ENCODE measurements around the gene ADCK1. TPM values are rescaled to one million over a fixed set of nuclear protein-coding genes. Genes with fewer than 3 reads are reported as not detected.

Gene ADCK1
- total and polyA plus RNA-seq, 2 experiments from 2014 or later = 4.7 to 6.6 TPM

DNA sequence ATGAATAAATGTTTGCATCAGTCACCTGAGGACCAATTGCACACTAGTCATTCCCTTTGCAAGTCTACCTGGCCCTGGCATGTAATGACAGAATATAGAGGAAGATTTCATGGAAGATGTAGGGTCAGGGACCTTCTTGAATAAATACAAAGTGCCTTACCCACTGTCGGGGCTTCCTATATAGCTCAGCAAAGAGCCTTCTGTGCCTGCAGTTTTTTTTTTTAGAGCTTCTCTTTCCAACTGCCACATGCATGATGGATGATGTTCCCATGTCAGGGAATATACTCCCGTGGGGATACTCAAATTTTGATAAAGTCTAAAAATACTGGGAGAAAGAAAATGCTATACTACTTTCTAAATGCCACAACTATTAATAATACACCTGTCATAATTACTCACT lies 176.7 kb downstream of the ADCK1 start:
- H3K4me3 ChIP-seq = no peak overlapping the region
- H3K4me1 ChIP-seq (ENCODE audit: insufficient read depth) = no peaks in the 10 kb centered on the region
- in situ Hi-C loops (cut with MboI) = no loop called here
- no peak overlapping the region for H2AFZ ChIP-seq
- no peak overlapping the region for H3K9ac ChIP-seq
- WGBS, 2 experiments (ENCODE audit: low coverage in 1 of 2, low lambda C conversion rate in 2 of 2, missing lambda C conversion rate in 2 of 2) = 7 to 8% methylated on average over 2 of the region's 2 CpGs
- no peak overlapping the region for H3K4me2 ChIP-seq (ENCODE audit: unreplicated experiment)
- H3K9me3 ChIP-seq (ENCODE audit: low read depth) = no peaks in the 10 kb centered on the region
- no peaks in the 10 kb centered on the region for H3K79me2 ChIP-seq (ENCODE audit: insufficient read depth)
- H3K36me3 ChIP-seq (ENCODE audit: low read depth) = no peaks in the 10 kb centered on the region
- peaks cover 11% of the 10 kb centered on the region; the same call in 1 of the 2 replicates for H3K27me3 ChIP-seq (replicated peaks; ENCODE audit: insufficient read depth)
- H4K20me1 ChIP-seq (ENCODE audit: insufficient read depth) = no peaks in the 10 kb centered on the region
- no peak for DNase-seq
- H3F3A ChIP-seq (ENCODE audit: insufficient read depth) = no peaks in the 10 kb centered on the region
- no peaks in the 10 kb centered on the region for H3K9me2 ChIP-seq (ENCODE audit: insufficient read depth)
- TF ChIP-seq EZH2 (IDR thresholded peaks at IDR 0.05; ENCODE audit: insufficient read depth, poor library complexity, severe bottlenecking) (no peak), EZH2phosphoT487 (IDR thresholded peaks at IDR 0.05; ENCODE audit: insufficient read depth, low read depth) (no peak)
- no peak overlapping the region for H3K27ac ChIP-seq

DNA sequence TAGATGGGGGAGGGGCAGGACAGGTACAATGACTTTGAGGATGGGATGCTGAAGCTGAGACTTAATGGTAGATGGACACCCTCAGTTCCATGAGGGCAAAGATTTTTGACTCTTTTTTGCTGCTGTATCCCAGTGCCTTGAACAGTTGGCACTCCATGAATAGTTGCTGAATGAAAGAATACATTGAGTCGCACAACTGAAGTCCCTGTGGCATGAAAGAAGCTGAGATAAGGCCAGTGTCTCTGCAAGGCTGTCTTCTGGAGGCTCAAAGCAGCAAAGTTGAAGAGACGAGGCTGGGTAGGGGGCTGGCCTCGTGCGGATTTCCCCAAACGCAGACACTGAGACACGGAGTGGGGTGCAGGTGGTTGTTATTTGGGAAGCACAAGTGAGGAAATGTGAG lies 179.3 kb downstream of the ADCK1 start:
- H3F3A ChIP-seq (ENCODE audit: insufficient read depth) = no peaks in the 10 kb centered on the region
- H2AFZ ChIP-seq = no peak overlapping the region
- no peak overlapping the region for H3K9ac ChIP-seq
- in situ Hi-C loops (cut with MboI) = no loop called here
- no peaks in the 10 kb centered on the region for H3K9me3 ChIP-seq (ENCODE audit: low read depth)
- H3K36me3 ChIP-seq (ENCODE audit: low read depth) = no peaks in the 10 kb centered on the region
- 43 to 47% methylated on average over 6 of the region's 6 CpGs for WGBS, 2 experiments (ENCODE audit: low coverage in 1 of 2, low lambda C conversion rate in 2 of 2, missing lambda C conversion rate in 2 of 2)
- H3K27ac ChIP-seq = no peak overlapping the region
- H3K79me2 ChIP-seq (ENCODE audit: insufficient read depth) = no peaks in the 10 kb centered on the region
- H3K27me3 ChIP-seq (replicated peaks; ENCODE audit: insufficient read depth) = peaks cover 18% of the 10 kb centered on the region; the same call in 1 of the 2 replicates
- DNase-seq = no peak
- H3K9me2 ChIP-seq (ENCODE audit: insufficient read depth) = no peaks in the 10 kb centered on the region
- no peak overlapping the region for H3K4me2 ChIP-seq (ENCODE audit: unreplicated experiment)
- no peaks in the 10 kb centered on the region for H3K4me1 ChIP-seq (ENCODE audit: insufficient read depth)
- no peak for TF ChIP-seq EZH2phosphoT487 (IDR thresholded peaks at IDR 0.05; ENCODE audit: insufficient read depth, low read depth)
- no peak for TF ChIP-seq EZH2 (IDR thresholded peaks at IDR 0.05; ENCODE audit: insufficient read depth, poor library complexity, severe bottlenecking)
- H4K20me1 ChIP-seq (ENCODE audit: insufficient read depth) = no peaks in the 10 kb centered on the region
- no peak overlapping the region for H3K4me3 ChIP-seq

DNA sequence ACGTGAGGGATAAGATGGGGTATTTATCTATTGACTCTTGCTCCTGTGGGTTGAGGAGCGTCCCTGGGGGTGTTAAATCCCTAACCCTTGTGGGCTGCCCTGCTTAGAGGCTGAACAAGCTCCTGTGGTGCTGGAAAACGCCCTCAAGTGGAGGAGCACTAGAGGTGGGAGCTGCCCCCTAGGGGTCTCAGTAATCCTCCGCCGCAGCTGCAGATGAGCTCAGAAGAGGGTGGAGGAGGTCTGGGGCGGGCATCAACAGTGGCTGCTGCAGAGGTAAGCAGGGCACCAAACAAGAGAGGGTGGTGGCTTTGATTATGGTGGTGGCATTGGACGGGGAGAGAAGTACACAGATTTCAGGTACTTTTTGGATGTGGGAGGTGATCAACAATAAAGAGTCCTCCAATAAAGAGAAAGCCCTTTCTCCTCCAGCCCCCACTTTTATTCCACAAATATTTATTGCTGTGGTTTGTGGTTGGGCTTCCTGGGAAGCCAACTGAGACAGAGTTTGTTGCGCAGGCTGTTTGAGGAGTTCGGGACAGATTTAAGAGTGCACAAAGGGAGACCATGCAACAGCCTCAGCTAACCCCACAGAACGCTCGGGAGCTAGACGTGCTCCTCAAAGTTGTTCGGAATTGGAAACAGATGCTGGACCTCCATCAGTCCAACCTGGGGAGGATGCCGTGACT lies 179.9 kb downstream of the ADCK1 start:
- H3K79me2 ChIP-seq (ENCODE audit: insufficient read depth) = no peaks in the 10 kb centered on the region
- H3K27ac ChIP-seq = no peak overlapping the region
- in situ Hi-C loops (cut with MboI) = no loop called here
- no peak overlapping the region for H2AFZ ChIP-seq
- H3K9me3 ChIP-seq (ENCODE audit: low read depth) = no peaks in the 10 kb centered on the region
- H3K27me3 ChIP-seq (replicated peaks; ENCODE audit: insufficient read depth) = peaks cover 15% of the 10 kb centered on the region
- H3K4me1 ChIP-seq (ENCODE audit: insufficient read depth) = no peaks in the 10 kb centered on the region
- no peaks in the 10 kb centered on the region for H3K36me3 ChIP-seq (ENCODE audit: low read depth)
- H3F3A ChIP-seq (ENCODE audit: insufficient read depth) = no peaks in the 10 kb centered on the region
- H3K9ac ChIP-seq = no peak overlapping the region
- H3K4me2 ChIP-seq (ENCODE audit: unreplicated experiment) = no peak overlapping the region
- 23 to 33% methylated on average over 14 of the region's 14 CpGs for WGBS, 2 experiments (ENCODE audit: low coverage in 1 of 2, low lambda C conversion rate in 2 of 2, missing lambda C conversion rate in 2 of 2)
- no peak overlapping the region for H3K4me3 ChIP-seq
- H3K9me2 ChIP-seq (ENCODE audit: insufficient read depth) = no peaks in the 10 kb centered on the region
- TF ChIP-seq EZH2phosphoT487 (IDR thresholded peaks at IDR 0.05; ENCODE audit: insufficient read depth, low read depth) (no peak), EZH2 (IDR thresholded peaks at IDR 0.05; ENCODE audit: insufficient read depth, poor library complexity, severe bottlenecking) (no peak)
- DNase-seq = no peak
- H4K20me1 ChIP-seq (ENCODE audit: insufficient read depth) = no peaks in the 10 kb centered on the region

DNA sequence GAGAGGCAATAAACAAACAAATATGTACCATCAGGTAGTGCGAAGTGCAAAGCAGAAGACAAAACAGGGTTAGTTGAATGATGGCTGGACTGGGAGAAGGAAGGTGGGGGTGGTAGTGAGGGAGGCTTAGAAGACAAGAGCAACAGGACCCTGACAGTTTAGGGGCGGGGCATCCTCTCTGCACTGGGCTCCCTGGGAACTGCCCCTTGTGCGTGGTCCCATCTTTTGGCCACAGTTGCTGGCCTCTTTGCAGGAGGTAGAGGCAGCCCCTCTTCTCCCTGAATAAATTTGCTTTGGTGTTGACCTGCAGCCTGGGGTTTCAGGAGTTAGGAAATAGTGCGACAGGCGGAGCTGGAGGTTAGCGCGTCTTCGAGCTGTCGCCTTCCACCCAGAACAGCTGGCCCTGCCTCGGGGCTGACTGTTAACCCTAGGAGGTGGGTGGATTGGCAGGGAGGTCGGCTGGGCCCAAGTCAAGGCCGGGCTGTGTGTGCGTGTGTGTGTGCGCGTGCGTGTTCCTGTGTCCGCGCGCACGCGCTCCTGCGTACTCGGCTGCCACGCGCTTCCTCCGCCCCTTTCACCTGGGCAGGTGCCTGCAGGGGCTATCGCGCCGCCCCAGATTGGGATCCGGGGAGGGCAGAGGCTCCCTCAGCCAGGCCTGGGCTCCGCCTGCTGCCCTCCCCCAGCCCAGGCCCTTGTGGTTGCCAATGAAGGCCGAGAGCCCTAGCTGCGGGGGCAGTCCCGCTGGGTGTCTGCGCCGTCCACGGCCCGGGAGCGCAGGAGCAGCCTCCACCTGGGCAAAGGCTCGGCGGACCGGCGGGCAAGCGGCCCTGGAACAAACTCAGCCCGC lies 180.8 kb downstream of the ADCK1 start:
- no peak overlapping the region for H3K9ac ChIP-seq
- peaks cover 15% of the 10 kb centered on the region for H3K27me3 ChIP-seq (replicated peaks; ENCODE audit: insufficient read depth)
- no peaks in the 10 kb centered on the region for H4K20me1 ChIP-seq (ENCODE audit: insufficient read depth)
- H3K79me2 ChIP-seq (ENCODE audit: insufficient read depth) = no peaks in the 10 kb centered on the region
- H2AFZ ChIP-seq = no peak overlapping the region
- in situ Hi-C loops (cut with MboI) = no loop called here
- TF ChIP-seq EZH2phosphoT487 (IDR thresholded peaks at IDR 0.05; ENCODE audit: insufficient read depth, low read depth) (no peak), EZH2 (IDR thresholded peaks at IDR 0.05; ENCODE audit: insufficient read depth, poor library complexity, severe bottlenecking) (no peak)
- H3K4me2 ChIP-seq (ENCODE audit: unreplicated experiment) = no peak overlapping the region
- 8 to 10% methylated on average over 43 to 45 of the region's 45 CpGs for WGBS, 2 experiments (ENCODE audit: low coverage in 1 of 2, low lambda C conversion rate in 2 of 2, missing lambda C conversion rate in 2 of 2)
- H3K9me2 ChIP-seq (ENCODE audit: insufficient read depth) = no peaks in the 10 kb centered on the region
- H3K27ac ChIP-seq = no peak overlapping the region
- DNase-seq = no peak
- no peaks in the 10 kb centered on the region for H3K9me3 ChIP-seq (ENCODE audit: low read depth)
- no peaks in the 10 kb centered on the region for H3K4me1 ChIP-seq (ENCODE audit: insufficient read depth)
- no peak overlapping the region for H3K4me3 ChIP-seq
- no peaks in the 10 kb centered on the region for H3K36me3 ChIP-seq (ENCODE audit: low read depth)
- no peaks in the 10 kb centered on the region for H3F3A ChIP-seq (ENCODE audit: insufficient read depth)

Small RNA genes within 50 kb of the gene (small RNA-seq; reads per million reads assigned to genes)
- not detected for gene RF00019 (ENCODE audit: low read depth, low replicate concordance)

Other genes with a start within 250 kb of the ADCK1 start
- gene SPTLC2, start 183.5 kb upstream of the ADCK1 start, total RNA-seq (2014; rRNA removed; shearing (Covaris generic)) = 45.6 and 50.2 TPM in 2 replicates
- 38.1 and 44.7 TPM in 2 replicates for gene SPTLC2, start 183.5 kb upstream of the ADCK1 start, polyA plus RNA-seq (2016; fragmentation: Nextera tagmentation; extraction: Ambion mirVana)
- 13.2 and 13.4 TPM in 2 replicates for gene ALKBH1, start 92.1 kb upstream of the ADCK1 start, total RNA-seq (2014; rRNA removed; shearing (Covaris generic))
- gene ALKBH1, start 92.1 kb upstream of the ADCK1 start, polyA plus RNA-seq (2016; fragmentation: Nextera tagmentation; extraction: Ambion mirVana) = 10.2 and 11.3 TPM in 2 replicates
- 147 and 258 TPM in 2 replicates for gene SLIRP, start 92.0 kb upstream of the ADCK1 start, total RNA-seq (2014; rRNA removed; shearing (Covaris generic))
- gene SLIRP, start 92.0 kb upstream of the ADCK1 start, polyA plus RNA-seq (2016; fragmentation: Nextera tagmentation; extraction: Ambion mirVana) = 417 and 418 TPM in 2 replicates
- 45.2 and 58.2 TPM in 2 replicates for gene SNW1, start 39.0 kb upstream of the ADCK1 start, total RNA-seq (2014; rRNA removed; shearing (Covaris generic))
- gene SNW1, start 39.0 kb upstream of the ADCK1 start, polyA plus RNA-seq (2016; fragmentation: Nextera tagmentation; extraction: Ambion mirVana) = 62.2 and 64.4 TPM in 2 replicates

Measured in GM23248 (cell line).